Activated CD4-positive, alpha-beta T cell treated with anti-CD3 and anti-CD28 coated beads, Interleukin-2, amount 10 ng/mL, durations not matched to agents 7 days and 5 days (primary cell): ENCODE measurements around the gene UBA52. TPM values are rescaled to one million over a fixed set of nuclear protein-coding genes. Genes with fewer than 3 reads are reported as not detected.
A peak's percentile ranks its signal among the peaks of the same experiment; 100 is the strongest.
"Not testable (repeated sequence)": the region's sequence is repeated elsewhere in the genome, so short reads cannot be mapped to it uniquely, and the experiment has no call there.

Source experiments
- CTCF ChIA-PET: fragments of 350-600 bp; sonication (Branson Sonifier 250); formaldehyde crosslinking; loops from one replicate; lab custom pipeline; 2021; ENCODE audit warnings: antibody characterized with exemption; lab: Charles Lee
- POLR2A ChIA-PET: fragments of 350-600 bp; sonication (Branson Sonifier 250); formaldehyde crosslinking; loops from one replicate; lab custom pipeline; 2021; ENCODE audit warnings: antibody characterized with exemption; lab: Charles Lee
- DNase-seq: peaks from one replicate; pipeline ENCODE4 v3.0.0-alpha.2; 2020
- H3K27ac Mint-ChIP-seq: one replicate; pipeline ENCODE4 v1.8.0; 2021; ENCODE audit warnings: mild to moderate bottlenecking, moderate library complexity, mixed read lengths
- H3K27me3 Mint-ChIP-seq: one replicate; pipeline ENCODE4 v1.8.0; 2021; ENCODE audit warnings: mixed read lengths
- H3K36me3 Mint-ChIP-seq: one replicate; pipeline ENCODE4 v1.8.0; 2021; ENCODE audit warnings: low read depth, mixed read lengths
- H3K4me1 Mint-ChIP-seq: one replicate; pipeline ENCODE4 v1.8.0; 2021; ENCODE audit warnings: mixed read lengths
- H3K4me3 Mint-ChIP-seq: one replicate; pipeline ENCODE4 v1.8.0; 2021; ENCODE audit warnings: mild to moderate bottlenecking, moderate library complexity, mixed read lengths
- H3K9me3 Mint-ChIP-seq: one replicate; pipeline ENCODE4 v1.8.0; 2021; ENCODE audit warnings: mixed read lengths
- total RNA-seq, 2 experiments: library from RNA; stranded (reverse); gene quantifications; one replicate each; pipeline ENCODE4 v1.2.3, GENCODE V29; 2021

Gene UBA52
- total RNA-seq, 2 experiments from 2014 or later, result 1,627 to 1,778 TPM

- Mint-ChIP-seq H3K9me3 (no peaks in the 10 kb centered on the region), H3K27me3 (no peaks in the 10 kb centered on the region), H3K27ac (no peak overlapping the region), H3K4me1 (peaks cover 15% of the 10 kb centered on the region), H3K4me3 (no peak overlapping the region), H3K36me3 (peaks cover 20% of the 10 kb centered on the region)
- ChIA-PET POLR2A (no interaction called here), CTCF (interaction anchor here (0.7 to 0.9 kb wide), 2 partner anchors 15 to 18 kb away, joined by 3 to 5 read pairs; no protein-coding TSS in a partner anchor)
- DNase-seq, result no peak
Observed at GRCh38 chr19:18538115-18538514, 33.5 kb upstream of the UBA52 start.

GRCh38 chr19:18539372-18539771 is 32.3 kb upstream of the UBA52 start:
- Mint-ChIP-seq H3K36me3 (peaks cover 18% of the 10 kb centered on the region), H3K9me3 (no peaks in the 10 kb centered on the region), H3K27me3 (no peaks in the 10 kb centered on the region), H3K27ac (peak overlapping the region; percentile 19), H3K4me3 (no peak overlapping the region), H3K4me1 (peaks cover 21% of the 10 kb centered on the region)
- ChIA-PET POLR2A (interaction anchor here (0.5 kb wide), 1 partner anchor 13 kb away, joined by 4 read pairs; no protein-coding TSS in a partner anchor), CTCF (no interaction called here)
- no peak for DNase-seq

- DNase-seq, H3K27ac Mint-ChIP-seq, CTCF ChIA-PET, H3K4me3 Mint-ChIP-seq, H3K27me3 Mint-ChIP-seq, H3K9me3 Mint-ChIP-seq, POLR2A ChIA-PET: not testable (repeated sequence)
- Mint-ChIP-seq H3K4me1 (peaks cover 30% of the 10 kb centered on the region), H3K36me3 (peaks cover 18% of the 10 kb centered on the region)
Observed at GRCh38 chr19:18540200-18540599, 31.5 kb upstream of the UBA52 start.

GRCh38 chr19:18541258-18541991 is 30.2 kb upstream of the UBA52 start:
- H3K4me3 Mint-ChIP-seq, result peak overlapping the region; percentile 81
- peaks cover 30% of the 10 kb centered on the region for H3K4me1 Mint-ChIP-seq
- peaks cover 18% of the 10 kb centered on the region for H3K36me3 Mint-ChIP-seq
- CTCF ChIA-PET, result interaction anchor here (0.9 to 2.1 kb wide), 3 partner anchors 13 to 45 kb away, joined by 4 to 8 read pairs (median 6); no protein-coding TSS in a partner anchor
- no peak for DNase-seq
- POLR2A ChIA-PET, result no interaction called here
- no peaks in the 10 kb centered on the region for H3K9me3 Mint-ChIP-seq
- no peak overlapping the region for H3K27ac Mint-ChIP-seq
- H3K27me3 Mint-ChIP-seq, result no peaks in the 10 kb centered on the region

- ChIA-PET POLR2A (no interaction called here), CTCF (interaction anchor here (0.9 to 2.1 kb wide), 3 partner anchors 14 to 46 kb away, joined by 4 to 8 read pairs (median 6); no protein-coding TSS in a partner anchor)
- DNase-seq, result no peak
- Mint-ChIP-seq H3K27me3 (no peaks in the 10 kb centered on the region), H3K9me3 (no peaks in the 10 kb centered on the region), H3K27ac (peak overlapping the region; percentile 88), H3K4me3 (peak overlapping the region; percentile 81), H3K4me1 (peaks cover 30% of the 10 kb centered on the region), H3K36me3 (peaks cover 14% of the 10 kb centered on the region)
Observed at GRCh38 chr19:18541992-18542940, 29.4 kb upstream of the UBA52 start.

GRCh38 chr19:18542941-18543813 is 28.5 kb upstream of the UBA52 start, which contains the start of gene FKBP8:
FKBP8 (minus strand) TSS chr19:18543573; CDS start chr19:18541970, 1,603 bp downstream.
- Mint-ChIP-seq H3K27me3 (no peaks in the 10 kb centered on the region), H3K36me3 (peaks cover 14% of the 10 kb centered on the region), H3K4me1 (peaks cover 30% of the 10 kb centered on the region), H3K4me3 (peak within 1 kb of the TSS; percentile 91), H3K9me3 (no peaks in the 10 kb centered on the region), H3K27ac (peak within 1 kb of the TSS; percentile 99)
- peak; percentile 97 for DNase-seq
- CTCF ChIA-PET, result interaction anchor here (1.1 to 2.1 kb wide), 9 partner anchors 14 to 87 kb away, joined by 3 to 8 read pairs (median 6); partner anchors contain the start of genes REX1BD and UBA52
- POLR2A ChIA-PET, result interaction anchor here (1.5 kb wide), 1 partner anchor 46 kb away, joined by 3 read pairs; no protein-coding TSS in a partner anchor

- CTCF ChIA-PET, result interaction anchor here (0.5 to 1.6 kb wide), 12 partner anchors 10 to 274 kb away, joined by 3 to 8 read pairs (median 4); partner anchors contain the start of genes REX1BD and UBA52
- Mint-ChIP-seq H3K4me3 (peak overlapping the region; percentile 91), H3K36me3 (peaks cover 14% of the 10 kb centered on the region), H3K27me3 (no peaks in the 10 kb centered on the region), H3K27ac (peak overlapping the region; percentile 99), H3K4me1 (peaks cover 30% of the 10 kb centered on the region), H3K9me3 (no peaks in the 10 kb centered on the region)
- POLR2A ChIA-PET, result interaction anchor here (1.5 kb wide), 1 partner anchor 45 kb away, joined by 3 read pairs; no protein-coding TSS in a partner anchor
- DNase-seq, result peak; percentile 93
Observed at GRCh38 chr19:18543814-18544475, 27.7 kb upstream of the UBA52 start.

- H3K4me1 Mint-ChIP-seq, result no peaks in the 10 kb centered on the region
- POLR2A ChIA-PET, result no interaction called here
- no peaks in the 10 kb centered on the region for H3K9me3 Mint-ChIP-seq
- no peak overlapping the region for H3K27ac Mint-ChIP-seq
- no peak overlapping the region for H3K4me3 Mint-ChIP-seq
- H3K36me3 Mint-ChIP-seq, result no peaks in the 10 kb centered on the region
- no peak for DNase-seq
- peaks cover 2% of the 10 kb centered on the region for H3K27me3 Mint-ChIP-seq
- CTCF ChIA-PET, result interaction anchor here (0.6 to 1.7 kb wide), 4 partner anchors 23 to 61 kb away, joined by 3 to 4 read pairs (median 3); partner anchors contain the start of genes REX1BD and TMEM59L
Observed at GRCh38 chr19:18551631-18552030, 20.0 kb upstream of the UBA52 start.

GRCh38 chr19:18557411-18558201 is 14.1 kb upstream of the UBA52 start, which contains the start of gene KXD1:
KXD1 (plus strand) TSS chr19:18557870; CDS start chr19:18562057, 4,187 bp downstream.
- peak within 1 kb of the TSS; percentile 83 for H3K4me3 Mint-ChIP-seq
- CTCF ChIA-PET, result interaction anchor here (0.5 to 2.1 kb wide), 11 partner anchors 12 to 136 kb away, joined by 3 to 16 read pairs (median 3); partner anchors contain the start of genes FKBP8 and REX1BD
- peaks cover 27% of the 10 kb centered on the region for H3K4me1 Mint-ChIP-seq
- POLR2A ChIA-PET, result interaction anchor here (0.6 to 1.1 kb wide), 3 partner anchors 14 to 47 kb away, joined by 3 to 6 read pairs (median 3); partner anchors contain the start of gene UBA52
- peaks cover 4% of the 10 kb centered on the region for H3K36me3 Mint-ChIP-seq
- H3K27me3 Mint-ChIP-seq, result no peaks in the 10 kb centered on the region
- H3K9me3 Mint-ChIP-seq, result no peaks in the 10 kb centered on the region
- peak within 1 kb of the TSS; percentile 97 for H3K27ac Mint-ChIP-seq
- peak; percentile 100 for DNase-seq

- peak overlapping the region; percentile 97 for H3K27ac Mint-ChIP-seq
- peaks cover 27% of the 10 kb centered on the region for H3K4me1 Mint-ChIP-seq
- H3K36me3 Mint-ChIP-seq, result peaks cover 8% of the 10 kb centered on the region
- CTCF ChIA-PET, result interaction anchor here (0.5 to 2.1 kb wide), 9 partner anchors 12 to 137 kb away, joined by 3 to 16 read pairs (median 3); partner anchors contain the start of gene REX1BD
- H3K4me3 Mint-ChIP-seq, result peak overlapping the region; percentile 83
- POLR2A ChIA-PET, result interaction anchor here (0.6 to 1.0 kb wide), 3 partner anchors 14 to 47 kb away, joined by 3 read pairs; partner anchors contain the start of gene UBA52
- DNase-seq, result no peak
- no peaks in the 10 kb centered on the region for H3K27me3 Mint-ChIP-seq
- H3K9me3 Mint-ChIP-seq, result no peaks in the 10 kb centered on the region
Observed at GRCh38 chr19:18558202-18558555, 13.5 kb upstream of the UBA52 start.
